Osteocyte (in vitro differentiated cells): ENCODE results near the gene MXD3. TPM values are rescaled to one million over a fixed set of nuclear protein-coding genes. Genes with fewer than 3 reads are reported as not detected.

ENCODE experiments used
- DNase-seq: peaks from one replicate; pipeline ENCODE4 v3.0.0; 2021; ENCODE audit warnings: mixed read lengths; ENCODE audit not compliant: unreplicated experiment; ENCODE audit errors: extremely low spot score
- H3K27ac Mint-ChIP-seq: one replicate; pipeline ENCODE4 v1.8.0; 2021; ENCODE audit warnings: mild to moderate bottlenecking, mixed read lengths; ENCODE audit not compliant: unreplicated experiment
- H3K27me3 Mint-ChIP-seq: one replicate; pipeline ENCODE4 v1.8.0; 2021; ENCODE audit warnings: mixed read lengths; ENCODE audit not compliant: unreplicated experiment
- H3K36me3 Mint-ChIP-seq: one replicate; pipeline ENCODE4 v1.8.0; 2021; ENCODE audit warnings: mixed read lengths; ENCODE audit not compliant: unreplicated experiment
- H3K4me1 Mint-ChIP-seq: one replicate; pipeline ENCODE4 v1.8.0; 2021; ENCODE audit warnings: mixed read lengths; ENCODE audit not compliant: unreplicated experiment
- H3K4me3 Mint-ChIP-seq: one replicate; pipeline ENCODE4 v1.8.0; 2021; ENCODE audit warnings: mild to moderate bottlenecking, moderate library complexity, mixed read lengths; ENCODE audit not compliant: unreplicated experiment
- H3K9me3 Mint-ChIP-seq: one replicate; pipeline ENCODE4 v1.8.0; 2021; ENCODE audit warnings: mixed read lengths; ENCODE audit not compliant: unreplicated experiment
- total RNA-seq: library from RNA; stranded (reverse); gene quantifications from 2 replicates; pipeline ENCODE4 v1.2.1, GENCODE V29; 2021
- TF ChIP-seq, protein P1 (sequence below): fragments of 200-600 bp; sonication (generic); IDR thresholded peaks from 2 replicates; pipeline ENCODE4 v1.5.0; 2021; ENCODE audit warnings: antibody characterized with exemption, mild to moderate bottlenecking, moderate library complexity

The MXD3 gene
- total RNA-seq, 1 donor from 2014 or later: 11.1 TPM

DNA sequence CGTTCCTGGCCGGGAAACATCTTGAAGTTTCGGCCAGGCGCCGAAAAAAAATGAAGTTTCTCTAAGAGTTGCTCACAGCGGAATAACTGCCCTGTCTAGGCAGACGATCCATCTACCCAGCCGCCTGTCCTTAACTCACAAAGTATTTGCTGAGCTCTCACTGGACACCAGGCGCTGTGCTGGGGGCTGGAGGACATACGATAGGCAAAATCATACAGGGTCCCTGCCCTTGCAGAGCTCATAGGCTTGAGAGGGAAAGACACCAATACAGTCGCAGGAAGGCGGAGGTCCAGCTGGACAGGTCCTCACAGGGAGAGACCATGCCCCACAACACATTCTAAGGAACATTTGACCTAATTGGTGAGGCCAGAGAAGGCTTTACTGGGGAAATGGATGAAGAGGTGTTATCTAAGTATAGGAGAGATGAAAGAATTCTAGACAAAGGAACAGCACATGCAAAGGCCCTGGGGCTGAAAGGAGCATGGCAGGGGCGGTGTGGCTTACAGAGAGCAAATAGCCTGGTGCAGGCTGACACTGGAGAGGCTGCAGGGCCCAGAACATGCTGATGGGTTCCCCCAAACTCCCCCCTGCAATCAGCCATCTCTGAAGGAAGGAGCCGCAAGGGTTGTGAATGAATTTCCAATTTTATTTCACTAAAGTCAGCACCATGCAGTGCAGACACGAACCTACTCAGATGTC lies 2.0 kb upstream of the MXD3 start:
- Mint-ChIP-seq H3K4me3 (no peak overlapping the region), H3K36me3 (peaks cover 2% of the 10 kb centered on the region), H3K27ac (no peak overlapping the region), H3K9me3 (no peaks in the 10 kb centered on the region), H3K4me1 (peaks cover 29% of the 10 kb centered on the region), H3K27me3 (no peaks in the 10 kb centered on the region)
- TF ChIP-seq, protein P1, sequence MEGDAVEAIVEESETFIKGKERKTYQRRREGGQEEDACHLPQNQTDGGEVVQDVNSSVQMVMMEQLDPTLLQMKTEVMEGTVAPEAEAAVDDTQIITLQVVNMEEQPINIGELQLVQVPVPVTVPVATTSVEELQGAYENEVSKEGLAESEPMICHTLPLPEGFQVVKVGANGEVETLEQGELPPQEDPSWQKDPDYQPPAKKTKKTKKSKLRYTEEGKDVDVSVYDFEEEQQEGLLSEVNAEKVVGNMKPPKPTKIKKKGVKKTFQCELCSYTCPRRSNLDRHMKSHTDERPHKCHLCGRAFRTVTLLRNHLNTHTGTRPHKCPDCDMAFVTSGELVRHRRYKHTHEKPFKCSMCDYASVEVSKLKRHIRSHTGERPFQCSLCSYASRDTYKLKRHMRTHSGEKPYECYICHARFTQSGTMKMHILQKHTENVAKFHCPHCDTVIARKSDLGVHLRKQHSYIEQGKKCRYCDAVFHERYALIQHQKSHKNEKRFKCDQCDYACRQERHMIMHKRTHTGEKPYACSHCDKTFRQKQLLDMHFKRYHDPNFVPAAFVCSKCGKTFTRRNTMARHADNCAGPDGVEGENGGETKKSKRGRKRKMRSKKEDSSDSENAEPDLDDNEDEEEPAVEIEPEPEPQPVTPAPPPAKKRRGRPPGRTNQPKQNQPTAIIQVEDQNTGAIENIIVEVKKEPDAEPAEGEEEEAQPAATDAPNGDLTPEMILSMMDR: no peak
- DNase-seq: no peak

GRCh38 chr5:177312649-177313181 lies 1.0 kb upstream of the MXD3 start:
- TF ChIP-seq, protein P1: no peak
- DNase-seq: no peak
- H3K4me1 Mint-ChIP-seq: peaks cover 26% of the 10 kb centered on the region
- H3K27ac Mint-ChIP-seq: peak overlapping the region; percentile 3
- no peaks in the 10 kb centered on the region for H3K27me3 Mint-ChIP-seq
- H3K4me3 Mint-ChIP-seq: peak overlapping the region; percentile 48
- H3K9me3 Mint-ChIP-seq: no peaks in the 10 kb centered on the region
- peaks cover 2% of the 10 kb centered on the region for H3K36me3 Mint-ChIP-seq

DNA sequence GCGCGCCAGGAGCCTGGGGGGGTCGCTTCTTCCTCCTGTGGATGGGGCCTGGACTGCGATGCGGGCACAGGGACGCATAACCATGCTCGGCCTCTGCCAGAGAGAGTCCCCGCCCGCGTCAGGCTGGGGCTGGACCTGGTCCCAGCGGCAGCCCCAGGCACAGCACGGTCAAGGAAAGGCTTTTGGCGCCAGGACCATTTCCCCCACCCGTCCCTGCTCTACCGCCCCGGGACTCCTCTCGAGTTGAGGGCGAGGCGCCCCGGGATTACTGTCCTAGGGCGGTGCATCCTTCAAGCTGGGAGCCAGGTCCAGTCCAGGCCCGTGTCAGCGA lies 341 bp downstream of the MXD3 start:
- Mint-ChIP-seq H3K4me1 (peaks cover 29% of the 10 kb centered on the region), H3K27ac (peak overlapping the region; percentile 34), H3K36me3 (peaks cover 6% of the 10 kb centered on the region), H3K9me3 (no peaks in the 10 kb centered on the region), H3K27me3 (no peaks in the 10 kb centered on the region), H3K4me3 (peak overlapping the region; percentile 80)
- TF ChIP-seq, protein P1: no peak
- DNase-seq: no peak

DNA sequence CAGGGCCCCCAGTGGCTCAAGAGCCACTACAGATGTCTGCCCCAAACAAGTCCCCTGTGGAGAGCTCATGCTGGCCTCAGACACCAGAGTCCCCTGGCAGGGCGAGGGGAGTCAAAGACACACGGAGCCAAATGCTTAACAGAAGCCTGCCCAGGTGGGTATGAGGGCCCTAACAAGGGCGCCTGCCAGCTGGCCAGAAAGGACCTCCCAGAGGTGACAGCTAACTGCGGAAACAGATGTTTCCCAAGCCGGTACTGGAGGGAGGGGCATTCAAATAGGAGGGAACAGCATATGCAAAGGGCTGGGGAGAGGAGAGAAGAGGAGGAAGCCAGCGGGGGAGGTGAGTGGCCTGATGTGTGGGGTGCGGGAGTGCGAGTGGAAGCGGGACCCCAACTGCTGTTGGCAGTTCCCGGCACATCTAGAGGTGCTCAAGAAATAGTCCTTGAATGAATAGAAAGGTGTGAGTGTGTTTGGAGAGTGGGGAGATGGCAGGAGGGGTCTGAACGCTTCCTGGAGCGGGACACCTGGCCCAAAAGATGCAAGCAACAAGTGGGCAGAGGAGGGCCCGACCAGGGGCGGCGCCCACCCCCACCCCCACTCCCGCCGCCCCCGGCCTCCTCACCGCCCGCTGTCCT lies 824 bp downstream of the MXD3 start:
- Mint-ChIP-seq H3K27me3 (no peaks in the 10 kb centered on the region), H3K4me1 (peaks cover 30% of the 10 kb centered on the region), H3K27ac (peak overlapping the region; percentile 73), H3K9me3 (no peaks in the 10 kb centered on the region), H3K4me3 (peak overlapping the region; percentile 78), H3K36me3 (peaks cover 8% of the 10 kb centered on the region)
- DNase-seq: no peak
- TF ChIP-seq, protein P1: no peak

- Mint-ChIP-seq H3K9me3 (no peaks in the 10 kb centered on the region), H3K27me3 (no peaks in the 10 kb centered on the region), H3K4me1 (peaks cover 33% of the 10 kb centered on the region), H3K4me3 (peak overlapping the region; percentile 78), H3K36me3 (peaks cover 10% of the 10 kb centered on the region), H3K27ac (no peak overlapping the region)
- DNase-seq: no peak
- TF ChIP-seq, protein P1: no peak
Measured at GRCh38 chr5:177310332-177310731, 1.4 kb downstream of the MXD3 start.
